NOMO-1 treated with dmso at 0.1 percent for 144 hours (cell line): ENCODE data around the gene KCNH6.
A peak's percentile ranks its signal among the peaks of the same experiment; 100 is the strongest.

Experiments used
- DNase-seq: peaks from one replicate; lab custom pipeline; 2025; ENCODE audit not compliant: unreplicated experiment; lab: John Stamatoyannopoulos, UW

Gene KCNH6

DNA sequence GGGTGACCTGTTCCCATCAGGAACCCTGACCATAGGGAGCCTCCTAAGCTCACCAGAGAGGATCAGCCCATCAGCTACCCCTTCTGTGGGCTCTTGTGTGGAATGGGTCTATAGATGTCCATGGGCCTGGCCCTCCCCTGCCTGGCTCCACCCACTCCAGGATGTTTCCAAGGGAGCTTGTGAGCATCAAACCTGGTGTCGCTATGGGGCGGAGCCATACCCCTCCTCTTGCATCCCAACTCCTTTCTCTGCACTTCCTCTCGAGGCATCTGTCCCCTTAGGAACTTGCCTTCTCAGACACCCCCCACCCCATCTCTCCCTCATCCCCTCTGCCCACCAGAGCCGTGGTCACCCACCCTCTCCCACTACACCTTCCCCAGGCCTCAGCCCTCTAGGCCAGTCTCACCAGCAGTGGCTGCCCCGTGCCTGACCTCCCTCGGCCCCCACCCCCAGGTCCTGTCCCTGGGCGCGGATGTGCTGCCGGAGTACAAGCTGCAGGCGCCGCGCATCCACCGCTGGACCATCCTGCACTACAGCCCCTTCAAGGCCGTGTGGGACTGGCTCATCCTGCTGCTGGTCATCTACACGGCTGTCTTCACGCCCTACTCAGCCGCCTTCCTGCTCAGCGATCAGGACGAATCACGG is 10.4 kb downstream of the KCNH6 start:
- DNase-seq = no peak

- DNase-seq = no peak
Measured at GRCh38 chr17:63534078-63534570, 11.0 kb downstream of the KCNH6 start.

GRCh38 chr17:63534816-63535455 is 11.8 kb downstream of the KCNH6 start:
- DNase-seq = no peak

- no peak for DNase-seq
Measured at GRCh38 chr17:63535640-63536039, 12.5 kb downstream of the KCNH6 start.

- no peak for DNase-seq
Measured at GRCh38 chr17:63537001-63537400, 13.8 kb downstream of the KCNH6 start.

GRCh38 chr17:63537991-63538692 is 15.0 kb downstream of the KCNH6 start:
- DNase-seq = no peak

DNA sequence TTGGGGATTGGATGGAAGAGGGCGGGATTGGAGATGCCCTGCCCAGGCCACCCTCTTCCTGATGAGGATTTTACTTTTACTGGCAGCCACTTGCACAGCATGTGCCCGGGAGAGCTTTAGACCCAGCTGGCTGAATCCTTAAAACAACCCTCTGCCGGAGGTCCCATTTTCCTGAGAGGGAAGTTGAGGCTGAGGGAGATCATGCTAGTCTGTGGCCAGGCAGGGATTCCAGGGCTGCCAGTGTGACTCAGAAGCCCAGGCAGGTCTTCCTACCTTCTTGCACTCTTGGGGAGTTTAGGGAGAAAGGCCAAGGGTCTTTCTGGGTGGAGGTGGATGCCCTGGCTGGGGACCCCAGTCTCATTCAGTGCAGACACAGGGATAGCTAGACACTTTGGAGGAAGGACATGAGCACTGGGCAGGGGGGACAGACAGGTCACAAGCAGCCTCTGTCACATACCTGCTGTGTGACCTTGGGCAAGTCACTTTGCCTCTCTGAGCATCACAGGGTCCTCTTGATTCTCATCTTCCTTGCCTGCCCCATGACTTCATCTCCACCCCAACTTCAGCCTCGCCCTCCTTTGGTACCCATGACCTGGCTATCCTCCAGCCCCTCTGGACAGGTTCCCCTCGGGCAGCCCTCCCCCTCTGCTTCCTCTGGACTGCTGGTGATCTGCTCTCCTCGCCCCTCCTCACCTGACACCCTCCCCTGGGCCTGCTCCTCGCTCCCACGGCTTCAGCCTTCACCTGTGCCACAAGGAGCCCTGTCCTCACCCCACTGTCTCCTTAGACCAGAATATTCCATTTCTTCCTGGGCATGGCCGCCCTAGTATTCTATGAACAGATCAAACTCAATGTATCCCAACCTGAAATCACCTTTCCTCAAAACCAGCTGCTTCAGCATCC is 15.8 kb downstream of the KCNH6 start:
- DNase-seq = no peak

DNA sequence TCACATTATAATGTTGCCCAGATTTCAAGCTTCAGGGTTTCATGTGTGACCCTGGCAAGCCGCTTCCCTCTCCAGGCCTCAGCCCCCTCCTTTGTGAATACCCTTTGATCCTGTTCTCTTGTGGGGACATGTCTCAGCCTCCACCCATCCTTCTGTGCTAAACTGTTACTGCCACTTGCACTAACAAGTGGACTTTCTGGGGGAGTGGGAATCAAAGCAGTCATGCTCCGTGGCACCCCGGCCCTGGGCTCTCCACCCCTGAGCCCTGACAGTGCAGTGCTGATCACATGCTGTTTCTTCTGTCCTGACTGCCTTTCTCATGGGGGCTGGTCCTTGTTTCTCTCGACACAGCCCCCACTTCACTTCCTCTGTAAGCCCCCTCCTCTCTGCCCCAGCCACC is 17.4 kb downstream of the KCNH6 start:
- DNase-seq = no peak

DNA sequence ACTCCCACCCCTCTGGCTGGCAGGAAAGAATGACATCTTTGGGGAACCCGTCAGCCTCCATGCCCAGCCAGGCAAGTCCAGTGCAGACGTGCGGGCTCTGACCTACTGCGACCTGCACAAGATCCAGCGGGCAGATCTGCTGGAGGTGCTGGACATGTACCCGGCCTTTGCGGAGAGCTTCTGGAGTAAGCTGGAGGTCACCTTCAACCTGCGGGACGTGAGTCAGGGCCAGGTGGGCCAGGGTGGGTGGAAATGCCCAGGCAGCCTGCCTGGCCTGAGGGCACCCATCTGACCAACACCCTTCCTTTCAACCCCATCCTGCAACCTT is 19.0 kb downstream of the KCNH6 start:
- DNase-seq = no peak

GRCh38 chr17:63542942-63543821 is 20.0 kb downstream of the KCNH6 start:
- DNase-seq = no peak

GRCh38 chr17:63543822-63544420 is 20.8 kb downstream of the KCNH6 start:
- no peak for DNase-seq

DNA sequence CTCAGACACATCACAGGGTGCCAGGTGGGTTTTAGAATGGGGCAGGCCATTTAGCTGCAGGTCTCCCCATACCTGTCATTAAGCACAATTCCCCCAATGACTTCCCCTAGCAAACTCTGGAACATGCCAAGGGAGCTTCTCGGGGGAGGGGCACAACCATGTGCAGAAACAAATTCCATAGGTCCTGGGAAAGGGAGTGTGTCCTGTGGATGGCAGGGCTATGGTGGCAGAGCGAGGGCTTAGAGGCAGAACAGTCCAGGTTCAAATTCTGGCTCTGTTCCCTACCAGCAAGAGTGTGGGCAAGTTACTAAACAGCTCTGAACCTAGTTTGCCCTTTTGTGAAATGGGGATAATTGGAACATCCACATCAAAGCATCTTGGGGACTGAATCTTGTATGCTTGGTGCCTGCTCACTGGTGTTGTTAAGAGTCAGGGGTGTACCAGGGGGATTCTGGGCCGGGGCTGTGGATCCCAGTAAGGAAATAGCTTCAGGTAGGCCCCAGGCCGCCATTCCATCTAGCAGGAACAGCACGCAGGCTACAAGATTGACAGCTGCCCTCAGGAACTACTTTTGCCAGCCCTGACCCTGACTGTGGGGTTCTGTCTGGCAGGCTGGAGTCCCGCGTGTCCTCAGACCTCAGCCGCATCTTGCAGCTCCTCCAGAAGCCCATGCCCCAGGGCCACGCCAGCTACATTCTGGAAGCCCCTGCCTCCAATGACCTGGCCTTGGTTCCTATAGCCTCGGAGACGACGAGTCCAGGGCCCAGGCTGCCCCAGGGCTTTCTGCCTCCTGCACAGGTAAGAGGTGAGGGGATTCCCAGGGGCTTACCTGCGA is 21.5 kb downstream of the KCNH6 start:
- no peak for DNase-seq

- DNase-seq = no peak
Measured at GRCh38 chr17:63546308-63547082, 23.3 kb downstream of the KCNH6 start.

GRCh38 chr17:63547083-63547523 is 23.9 kb downstream of the KCNH6 start:
- DNase-seq = no peak

GRCh38 chr17:63549289-63549945 is 26.3 kb downstream of the KCNH6 start:
- no peak for DNase-seq

- peak; percentile 100 for DNase-seq
Measured at GRCh38 chr17:63549946-63550816, 27.0 kb downstream of the KCNH6 start, which contains the start of gene DCAF7. Gene DCAF7 (plus strand): TSS chr17:63550477. CDS start chr17:63550678, 201 bp downstream.
